K562 (cell line): Measurements from ENCODE around the gene EFEMP2. TPM values are rescaled to one million over a fixed set of nuclear protein-coding genes. Genes with fewer than 3 reads are reported as not detected.

Experiments used
- ADNP ChIP-seq: fragments of 200-800 bp; sonication (Bioruptor generic); IDR thresholded peaks from 2 replicates; pipeline ENCODE4 v1.6.1; 2016; ENCODE audit warnings: missing genetic modification characterization, missing compliant biosample characterization
- ATF4 ChIP-seq: fragments of 450-650 bp; formaldehyde crosslinking; IDR thresholded peaks from 2 replicates; pipeline ENCODE4 v1.4.0; 2022; ENCODE audit warnings: mild to moderate bottlenecking, moderate library complexity
- GATA2 ChIP-seq: sonication (generic); formaldehyde crosslinking; IDR thresholded peaks from 2 replicates; pipeline ENCODE4 v1.4.0; 2020; ENCODE audit warnings: mild to moderate bottlenecking, missing genetic modification reagents
- HIVEP1 ChIP-seq: fragments of 250-450 bp; sonication (Bioruptor Pico); IDR thresholded peaks from 2 replicates; pipeline ENCODE4 v1.4.0; 2020; ENCODE audit warnings: mild to moderate bottlenecking
- HNRNPL ChIP-seq: fragments of 200-400 bp; formaldehyde crosslinking; IDR thresholded peaks from 2 replicates; pipeline ENCODE4 v1.6.1; 2017; ENCODE audit warnings: low read depth, mild to moderate bottlenecking, low read length
- PTTG1 ChIP-seq: fragments of 450-650 bp; IDR thresholded peaks from 2 replicates; pipeline ENCODE4 v1.6.1; 2016; ENCODE audit warnings: low read depth, mild to moderate bottlenecking, missing genetic modification characterization, missing compliant biosample characterization
- PYGO2 ChIP-seq: fragments of 450-650 bp; IDR thresholded peaks from 2 replicates; pipeline ENCODE4 v1.6.1; 2016; ENCODE audit warnings: mild to moderate bottlenecking, missing genetic modification characterization, moderate library complexity, missing compliant biosample characterization
- ZNF165 ChIP-seq: fragments of 250-450 bp; sonication (Bioruptor Pico); IDR thresholded peaks from 2 replicates; pipeline ENCODE4 v1.4.0; 2020; ENCODE audit warnings: borderline replicate concordance
- ZNF24 ChIP-seq: fragments of 450-650 bp; IDR thresholded peaks from 2 replicates; pipeline ENCODE4 v1.6.1; 2016
- polyA plus RNA-seq, 8 experiments: library from polyadenylated mRNA; depleted of rRNA in 4 of 8; stranded (reverse) in 5 of 8; unstranded in 3 of 8; fragments of >200 nt; fragmentation: Nextera tagmentation in 2 of 8; fragmentation: Illumina TruSeq in 1 of 8; extraction: Ambion mirVana in 2 of 8; extraction: Trizol in 1 of 8; gene quantifications; 2 replicates each; pipeline versions ENCODE4 v1.2.1 to v1.2.3, GENCODE V29; 2011 to 2014; ENCODE audit warnings: inconsistent platforms in 1 of 8, missing spikeins in 1 of 8
- total RNA-seq, 7 experiments: library from RNA; depleted of rRNA in 6 of 7; stranded (reverse); fragments of >200 nt in 6 of 7; fragmentation: Illumina TruSeq in 2 of 7; extraction: Trizol in 2 of 7; gene quantifications; 2 replicates each; pipeline versions ENCODE4 v1.2.1 to v1.2.3, GENCODE V29; 2011 to 2021; ENCODE audit warnings: low replicate concordance in 1 of 7
- TF ChIP-seq, protein P1 (sequence below): fragments of 250-450 bp; sonication (Bioruptor Pico); IDR thresholded peaks from 2 replicates; pipeline ENCODE4 v1.8.0; 2021; ENCODE audit warnings: moderate library complexity, mild to moderate bottlenecking, inconsistent platforms
- TF ChIP-seq, protein P2 (sequence below): sonication (generic); formaldehyde crosslinking; IDR thresholded peaks from 2 replicates; pipeline ENCODE4 v1.8.1; 2022; ENCODE audit warnings: missing genetic modification reagents
- TF ChIP-seq, protein P3 (sequence below), 2 experiments: fragments of 250-450 bp in 1 of 2; fragments of 450-650 bp in 1 of 2; sonication (Bioruptor Pico) in 1 of 2; IDR thresholded peaks; 2 replicates each; pipeline versions ENCODE4 v1.6.1 to v1.8.0; 2016 to 2021; ENCODE audit warnings: mild to moderate bottlenecking in 2 of 2, moderate library complexity in 2 of 2, missing compliant biosample characterization in 1 of 2, missing genetic modification characterization in 1 of 2

Gene EFEMP2
- total and polyA plus RNA-seq, 9 of the 15 experiments (the other 6 are each of a cell fraction or from before 2014, with no cell fraction given), result 0.07 to 2.9 (median 0.69) TPM; not detected in 1

GRCh38 chr11:65860278-65861164 lies 12.1 kb downstream of the EFEMP2 start, which contains the start of gene MUS81 (continued):
- peak; percentile 46; the same call in 1 of the 2 replicates for TF ChIP-seq ATF4 (CRISPR knock-in tag)
- TF ChIP-seq, protein P1, sequence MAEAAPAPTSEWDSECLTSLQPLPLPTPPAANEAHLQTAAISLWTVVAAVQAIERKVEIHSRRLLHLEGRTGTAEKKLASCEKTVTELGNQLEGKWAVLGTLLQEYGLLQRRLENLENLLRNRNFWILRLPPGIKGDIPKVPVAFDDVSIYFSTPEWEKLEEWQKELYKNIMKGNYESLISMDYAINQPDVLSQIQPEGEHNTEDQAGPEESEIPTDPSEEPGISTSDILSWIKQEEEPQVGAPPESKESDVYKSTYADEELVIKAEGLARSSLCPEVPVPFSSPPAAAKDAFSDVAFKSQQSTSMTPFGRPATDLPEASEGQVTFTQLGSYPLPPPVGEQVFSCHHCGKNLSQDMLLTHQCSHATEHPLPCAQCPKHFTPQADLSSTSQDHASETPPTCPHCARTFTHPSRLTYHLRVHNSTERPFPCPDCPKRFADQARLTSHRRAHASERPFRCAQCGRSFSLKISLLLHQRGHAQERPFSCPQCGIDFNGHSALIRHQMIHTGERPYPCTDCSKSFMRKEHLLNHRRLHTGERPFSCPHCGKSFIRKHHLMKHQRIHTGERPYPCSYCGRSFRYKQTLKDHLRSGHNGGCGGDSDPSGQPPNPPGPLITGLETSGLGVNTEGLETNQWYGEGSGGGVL, result no peak
- TF ChIP-seq ZNF24, result no peak
- TF ChIP-seq, protein P2, sequence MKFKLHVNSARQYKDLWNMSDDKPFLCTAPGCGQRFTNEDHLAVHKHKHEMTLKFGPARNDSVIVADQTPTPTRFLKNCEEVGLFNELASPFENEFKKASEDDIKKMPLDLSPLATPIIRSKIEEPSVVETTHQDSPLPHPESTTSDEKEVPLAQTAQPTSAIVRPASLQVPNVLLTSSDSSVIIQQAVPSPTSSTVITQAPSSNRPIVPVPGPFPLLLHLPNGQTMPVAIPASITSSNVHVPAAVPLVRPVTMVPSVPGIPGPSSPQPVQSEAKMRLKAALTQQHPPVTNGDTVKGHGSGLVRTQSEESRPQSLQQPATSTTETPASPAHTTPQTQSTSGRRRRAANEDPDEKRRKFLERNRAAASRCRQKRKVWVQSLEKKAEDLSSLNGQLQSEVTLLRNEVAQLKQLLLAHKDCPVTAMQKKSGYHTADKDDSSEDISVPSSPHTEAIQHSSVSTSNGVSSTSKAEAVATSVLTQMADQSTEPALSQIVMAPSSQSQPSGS (CRISPR knock-in tag), result no peak
- no peak for TF ChIP-seq HIVEP1 (CRISPR knock-in tag)
- TF ChIP-seq PYGO2 (tag), result no peak
- TF ChIP-seq ZNF165 (CRISPR knock-in tag), result no peak
- TF ChIP-seq HNRNPL, result peak; percentile 27; the same call in 1 of the 2 replicates
- no peak for TF ChIP-seq PTTG1 (tag)
- TF ChIP-seq GATA2, result no peak
- TF ChIP-seq, protein P3, sequence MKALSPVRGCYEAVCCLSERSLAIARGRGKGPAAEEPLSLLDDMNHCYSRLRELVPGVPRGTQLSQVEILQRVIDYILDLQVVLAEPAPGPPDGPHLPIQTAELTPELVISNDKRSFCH (CRISPR knock-in tag; IDR thresholded peaks at IDR 0.05), result no peak
- TF ChIP-seq, protein P3 (tag; IDR thresholded peaks at IDR 0.05), result no peak
- TF ChIP-seq ADNP (tag), result no peak
